PFSK-1 (cell line): Measurements from ENCODE around the gene TAF4.

ENCODE experiments used
- POLR2AphosphoS5 ChIP-seq: IDR thresholded peaks from 2 replicates; pipeline ENCODE4 v1.6.1; 2012; ENCODE audit warnings: low read depth, mild to moderate bottlenecking, control low read depth, low read length, moderate library complexity
- REST ChIP-seq, 2 experiments: IDR thresholded peaks; 2 replicates each; pipeline versions ENCODE4 v1.6.1 to v1.8.0; 2011 to 2012; ENCODE audit warnings: low read depth in 2 of 2, low read length in 2 of 2, control low read depth in 1 of 2, inconsistent platforms in 1 of 2, mild to moderate bottlenecking in 1 of 2, moderate library complexity in 1 of 2; ENCODE audit not compliant: insufficient read depth in 1 of 2
- SIN3A ChIP-seq: IDR thresholded peaks from 2 replicates; pipeline ENCODE4 v1.6.1; 2012; ENCODE audit warnings: mild to moderate bottlenecking, low read length, moderate library complexity, borderline replicate concordance; ENCODE audit not compliant: insufficient read depth

GRCh38 chr20:62047666-62048345 is 17.9 kb downstream of the TAF4 start:
- TF ChIP-seq SIN3A (no peak), POLR2AphosphoS5 (no peak), REST (IDR thresholded peaks at IDR 0.05; ENCODE audit: insufficient read depth in 1 of 2, low read depth in 2 of 2, low read length in 2 of 2) (no peak)
